22Rv1 (cell line): ENCODE data around the gene PIAS1.
A peak's percentile ranks its signal among the peaks of the same experiment; 100 is the strongest.

Source experiments
- H3K27ac ChIP-seq: fragments of 450-650 bp; 2 replicates; pipeline ENCODE4 v1.5.1; 2017
- CTCF ChIP-seq: fragments of 450-650 bp; IDR thresholded peaks from 2 replicates; pipeline ENCODE4 v1.5.1; 2017; ENCODE audit warnings: mild to moderate bottlenecking
- ZFX ChIP-seq: fragments of 450-650 bp; IDR thresholded peaks from 2 replicates; pipeline ENCODE4 v1.6.1; 2017; ENCODE audit warnings: antibody characterized with exemption, borderline replicate concordance

PIAS1 gene

GRCh38 chr15:68034719-68035293 lies 19.3 kb upstream of the PIAS1 start:
- no peak overlapping the region for H3K27ac ChIP-seq
- TF ChIP-seq ZFX (no peak), CTCF (no peak)

- H3K27ac ChIP-seq, result no peak overlapping the region
- no peak for TF ChIP-seq CTCF
Observed at GRCh38 chr15:68038246-68038645, 15.9 kb upstream of the PIAS1 start.

DNA sequence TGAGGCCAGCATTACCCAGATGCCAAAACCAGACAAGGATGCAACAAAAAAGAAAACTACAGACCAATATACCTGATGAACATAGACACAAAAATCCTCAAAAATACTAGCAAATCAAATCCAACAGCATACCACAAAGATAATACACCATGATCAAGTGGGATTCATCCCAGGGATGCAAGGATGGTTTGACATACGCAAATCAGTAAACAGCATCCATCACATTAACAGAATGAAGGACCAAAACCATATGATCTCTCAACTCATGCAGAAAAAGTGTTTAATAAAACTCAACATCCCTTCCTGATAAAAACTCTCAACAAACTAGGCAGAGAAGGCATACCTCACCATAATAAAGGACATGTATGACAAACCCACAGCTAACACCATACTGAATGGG lies 14.0 kb upstream of the PIAS1 start:
- TF ChIP-seq ZFX (no peak), CTCF (no peak)
- no peak overlapping the region for H3K27ac ChIP-seq

GRCh38 chr15:68042156-68042854 lies 11.8 kb upstream of the PIAS1 start:
- no peak for TF ChIP-seq ZFX
- no peak for TF ChIP-seq CTCF
- H3K27ac ChIP-seq, result peak overlapping the region; percentile 38; the same call in 1 of the 2 replicates

GRCh38 chr15:68042855-68043222 lies 11.3 kb upstream of the PIAS1 start:
- peak overlapping the region; percentile 38; the same call in 1 of the 2 replicates for H3K27ac ChIP-seq

GRCh38 chr15:68045289-68046265 lies 8.5 kb upstream of the PIAS1 start:
- H3K27ac ChIP-seq, result no peak overlapping the region
- TF ChIP-seq ZFX (no peak), CTCF (no peak)

More at GRCh38 chr15:68042855-68043222, 11.3 kb upstream of the PIAS1 start:
- TF ChIP-seq CTCF (no peak), ZFX (no peak)
